Stimulated activated CD4-positive, alpha-beta T cell treated with anti-CD3 and anti-CD28 coated beads, Interleukin-2, amount 100 ng/mL, for 48 hours (primary cell): Measurements from ENCODE around the gene LRRK1.

Experiments
- DNase-seq, 2 donors: peaks; one replicate each; pipeline ENCODE4 v3.0.0-alpha.2; 2020

LRRK1 gene

DNA sequence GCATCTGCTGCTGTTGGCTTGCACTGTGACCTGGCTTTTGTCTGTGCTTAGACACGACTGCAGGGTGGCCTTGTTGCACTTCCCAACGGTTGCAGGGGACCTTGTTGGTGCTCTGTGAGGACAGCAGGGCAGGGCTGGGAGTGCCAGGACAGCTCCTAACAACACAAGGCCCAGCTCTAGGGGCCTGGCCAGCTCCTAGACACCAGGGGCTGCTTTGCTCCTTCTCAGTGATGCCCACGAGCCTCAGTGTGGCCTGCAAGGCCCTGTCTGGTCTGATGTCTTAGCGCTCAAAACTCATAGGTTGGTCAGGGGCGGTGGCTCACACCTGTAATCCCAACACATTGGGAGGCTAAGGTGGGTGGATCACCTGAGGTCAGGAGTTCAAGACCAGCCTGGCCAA lies 183.6 kb downstream of the LRRK1 start:
- DNase-seq = no peak

- DNase-seq = no peak
Measured at GRCh38 chr15:101103598-101103997, 184.4 kb downstream of the LRRK1 start.

GRCh38 chr15:101104141-101104540 lies 185.0 kb downstream of the LRRK1 start:
- DNase-seq = no peak

GRCh38 chr15:101105059-101105891 lies 186.1 kb downstream of the LRRK1 start:
- DNase-seq = no peak

GRCh38 chr15:101107101-101107500 lies 187.9 kb downstream of the LRRK1 start:
- DNase-seq = no peak

DNA sequence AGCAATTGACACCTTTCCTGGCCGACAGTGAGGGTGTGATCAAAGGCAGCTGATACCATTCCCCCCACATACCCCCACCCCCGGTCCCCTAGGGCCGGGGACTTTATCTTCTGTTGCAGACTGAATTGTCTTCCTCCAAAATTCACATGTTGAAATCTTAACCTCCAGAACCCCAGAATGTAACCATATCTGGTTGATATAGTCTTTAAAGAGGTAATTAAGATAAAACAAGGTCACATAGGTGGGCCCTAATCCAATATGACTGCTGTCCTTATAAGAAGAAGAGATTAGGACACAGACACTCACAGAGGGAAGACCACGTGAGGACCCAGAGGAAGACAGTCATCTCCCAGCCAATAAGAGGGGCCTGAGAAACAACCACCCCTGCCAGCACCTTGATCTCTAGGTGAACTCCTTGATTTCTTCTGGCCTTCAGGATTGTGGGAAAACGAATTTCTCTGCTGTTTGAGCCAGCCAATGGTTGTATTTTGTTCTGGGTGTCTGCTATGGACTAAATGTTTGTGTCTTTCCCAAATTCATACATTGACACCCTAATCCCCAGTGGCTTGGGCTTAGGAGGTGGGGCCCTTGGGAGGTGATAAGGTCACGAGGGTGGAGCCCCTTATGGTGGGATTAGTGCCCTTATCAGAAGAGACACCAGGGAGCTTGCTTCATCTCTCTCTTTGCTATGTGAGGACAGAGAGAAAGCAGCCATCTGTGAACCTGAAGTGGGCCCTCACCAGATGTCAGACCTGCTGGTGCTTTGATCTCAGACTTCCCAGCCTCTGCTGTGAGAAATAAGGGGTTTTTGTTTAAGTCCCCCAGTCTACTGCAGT lies 188.7 kb downstream of the LRRK1 start:
- no peak for DNase-seq

DNA sequence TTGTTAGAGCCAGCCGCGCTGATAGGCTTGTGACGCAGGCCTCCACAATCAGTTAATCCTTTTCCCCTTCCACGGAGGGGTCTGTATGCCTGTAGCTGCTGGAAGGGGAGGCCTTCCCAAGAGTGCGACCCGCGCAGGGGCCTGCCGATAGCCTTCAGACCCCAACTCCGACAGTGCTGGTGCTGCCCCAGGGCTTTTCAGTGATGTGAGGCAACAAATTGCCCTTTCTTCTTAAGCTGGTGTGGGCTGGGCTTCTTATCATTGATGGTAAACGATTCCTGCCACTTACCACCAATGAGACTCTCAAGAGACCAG lies 189.3 kb downstream of the LRRK1 start:
- no peak for DNase-seq

- DNase-seq = no peak
Measured at GRCh38 chr15:101108791-101109190, 189.6 kb downstream of the LRRK1 start.

GRCh38 chr15:101110681-101111569 lies 191.8 kb downstream of the LRRK1 start:
- no peak for DNase-seq

- DNase-seq = no peak
Measured at GRCh38 chr15:101111570-101112262, 192.6 kb downstream of the LRRK1 start.

- DNase-seq = no peak
Measured at GRCh38 chr15:101112336-101113113, 193.4 kb downstream of the LRRK1 start.

- no peak for DNase-seq
Measured at GRCh38 chr15:101113114-101114005, 194.2 kb downstream of the LRRK1 start.

DNA sequence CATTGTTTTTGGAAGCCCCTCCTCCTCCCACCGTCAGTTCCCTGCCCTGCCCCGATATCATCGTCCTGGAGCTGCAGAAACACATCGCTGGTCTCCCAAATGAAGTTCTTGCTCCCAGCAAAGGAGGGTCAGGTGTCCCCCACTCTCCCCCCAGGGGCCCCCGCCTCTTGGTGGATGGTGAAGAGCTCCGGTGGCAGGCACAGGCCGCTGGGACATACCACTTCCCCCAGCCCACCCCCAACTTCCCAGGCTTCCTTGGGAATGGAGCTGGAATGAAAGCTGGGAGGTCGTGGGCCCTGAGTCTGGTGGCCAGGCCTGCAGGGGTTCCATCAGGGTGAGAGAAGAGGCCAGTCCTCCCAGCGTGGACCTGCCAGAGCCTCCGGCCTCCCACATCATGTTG lies 195.0 kb downstream of the LRRK1 start:
- no peak for DNase-seq

- no peak for DNase-seq
Measured at GRCh38 chr15:101114610-101115009, 195.5 kb downstream of the LRRK1 start.

- DNase-seq = no peak
Measured at GRCh38 chr15:101115393-101115785, 196.2 kb downstream of the LRRK1 start.

DNA sequence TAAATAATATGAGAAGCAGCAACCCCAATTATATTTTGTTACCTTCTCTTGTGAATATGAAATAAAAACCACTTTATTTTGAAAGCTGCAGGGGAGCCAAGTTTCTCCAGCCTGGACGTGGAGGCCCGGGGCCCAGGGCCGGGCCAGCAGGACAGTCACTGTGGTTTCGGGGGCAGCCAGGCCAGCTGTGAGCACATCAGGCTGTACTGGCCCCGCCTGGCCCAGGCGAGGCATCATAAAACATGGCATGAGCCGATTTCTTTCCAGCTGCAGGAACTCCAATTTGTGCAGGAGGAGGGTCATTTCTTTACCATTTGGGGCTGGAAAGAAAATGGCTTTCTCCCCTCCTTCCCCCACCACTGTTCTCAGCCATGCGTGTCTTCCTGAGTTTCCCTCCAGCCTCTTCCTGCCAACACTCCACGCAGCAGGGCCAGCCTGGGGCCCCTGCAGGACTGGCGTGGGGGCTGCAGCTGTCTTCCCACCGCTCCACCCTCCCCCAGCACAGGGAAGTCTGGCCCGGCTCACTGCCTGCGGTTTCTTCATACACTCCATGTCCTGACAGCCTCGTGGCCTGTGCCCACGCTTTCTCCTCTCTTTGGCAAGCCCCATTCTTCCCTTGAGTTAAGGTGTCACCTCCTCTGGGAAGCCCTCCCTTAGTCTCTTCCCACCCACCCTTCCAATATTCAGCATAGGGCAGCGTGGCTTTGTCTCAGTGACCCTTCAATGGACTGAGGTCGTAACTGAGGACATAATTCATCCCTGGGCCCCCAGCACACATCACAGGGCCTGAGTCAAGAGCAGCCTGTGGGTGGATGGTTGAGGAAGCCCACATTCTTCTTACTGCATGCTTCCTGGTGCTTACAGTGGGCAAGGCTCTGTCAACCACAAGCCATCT lies 196.9 kb downstream of the LRRK1 start:
- DNase-seq = no peak

GRCh38 chr15:101116681-101116976 lies 197.5 kb downstream of the LRRK1 start:
- no peak for DNase-seq

GRCh38 chr15:101118116-101118515 lies 199.0 kb downstream of the LRRK1 start:
- DNase-seq = no peak

DNA sequence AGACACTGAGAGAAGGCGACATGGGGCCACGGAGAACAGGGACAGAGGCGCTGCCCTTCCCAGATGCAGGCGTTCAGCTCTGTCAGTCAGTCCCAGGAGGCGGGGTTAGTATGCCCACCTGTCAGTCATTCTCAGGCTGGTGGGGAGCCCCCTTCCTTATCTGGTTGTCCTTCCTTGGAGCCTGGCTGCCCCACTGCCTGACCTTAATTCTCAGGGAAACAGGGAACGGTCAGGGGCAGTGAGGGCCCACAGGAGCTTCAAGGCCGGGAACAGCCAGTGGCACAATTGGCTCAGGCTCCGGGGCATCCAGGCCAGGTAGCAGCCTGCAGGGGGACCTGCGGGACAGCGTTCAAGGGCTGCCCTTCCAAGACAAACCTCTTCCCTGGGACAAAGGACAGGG lies 199.5 kb downstream of the LRRK1 start:
- no peak for DNase-seq

DNA sequence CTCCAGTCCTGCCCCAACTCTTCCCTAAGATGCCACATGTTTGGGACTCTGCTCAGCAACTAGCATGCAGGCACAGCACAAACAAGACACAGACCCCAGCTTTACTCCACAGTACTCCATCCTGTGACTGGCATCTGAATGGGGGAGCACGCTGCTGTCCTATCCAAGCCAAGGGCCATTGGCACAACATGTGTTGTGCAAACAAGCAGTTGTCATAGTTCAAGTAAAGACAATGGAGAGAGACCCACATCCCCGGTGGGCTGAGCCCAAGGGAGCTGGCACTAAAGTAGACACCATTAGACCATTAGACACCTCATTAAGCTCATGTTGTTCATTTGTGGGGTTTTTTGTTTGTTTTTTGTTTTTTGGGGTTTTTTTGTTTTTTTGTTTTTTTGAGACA lies 200.0 kb downstream of the LRRK1 start:
- no peak for DNase-seq
